Hindlimb muscle (tissue), 1 donor: ENCODE measurements around the gene MYBL2. TPM values are rescaled to one million over a fixed set of nuclear protein-coding genes. Genes with fewer than 3 reads are reported as not detected.

Experiments
- DNase-seq: peaks from one replicate; pipeline ENCODE4 v3.0.0-alpha.2; 2013
- polyA plus RNA-seq: library from polyadenylated mRNA; unstranded; fragments of 120-200 nt; gene quantifications from one replicate; pipeline ENCODE4 v1.2.1, GENCODE V29; 2013; ENCODE audit not compliant: insufficient read length

Gene MYBL2
- polyA plus RNA-seq, 1 donor = 12.8 TPM

DNA sequence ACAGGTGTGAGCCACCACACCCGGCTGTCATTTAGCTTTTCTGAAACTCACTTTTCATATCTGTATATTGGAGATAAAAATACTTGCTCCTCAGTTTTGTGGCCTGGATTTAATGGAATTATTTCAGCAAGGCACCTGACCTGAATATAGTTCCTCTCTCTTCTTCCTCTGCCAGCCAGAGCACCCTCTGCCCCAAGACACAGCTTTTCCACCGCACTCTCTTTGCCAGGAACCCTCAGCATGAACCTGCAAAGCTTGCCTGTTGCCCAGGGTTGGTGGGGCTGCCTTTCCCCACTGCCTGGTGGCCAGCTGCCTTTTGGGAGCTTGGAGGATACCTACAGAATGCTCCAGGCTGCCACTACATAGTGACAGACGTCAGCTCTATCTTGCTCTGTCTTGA is 56.8 kb downstream of the MYBL2 start:
- no peak for DNase-seq

DNA sequence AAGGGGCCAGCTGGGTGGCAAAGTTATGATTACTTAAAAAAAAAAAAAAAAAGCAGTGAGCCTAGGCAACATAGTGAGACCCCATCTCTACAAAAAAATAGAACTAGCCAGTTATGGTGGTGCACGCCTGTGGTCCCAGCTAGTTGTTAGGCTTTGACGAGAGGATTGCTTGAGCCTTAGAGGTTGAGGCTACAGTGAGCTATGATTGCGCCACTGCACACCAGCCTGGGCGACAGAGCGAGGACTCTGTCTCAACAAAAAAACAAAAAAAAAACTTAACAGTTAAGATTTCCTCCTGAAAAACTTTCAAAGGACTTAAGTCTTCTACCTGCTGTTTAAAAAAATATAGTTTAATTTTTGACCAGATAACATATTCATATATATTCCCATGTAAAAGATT is 57.5 kb downstream of the MYBL2 start:
- DNase-seq = no peak

DNA sequence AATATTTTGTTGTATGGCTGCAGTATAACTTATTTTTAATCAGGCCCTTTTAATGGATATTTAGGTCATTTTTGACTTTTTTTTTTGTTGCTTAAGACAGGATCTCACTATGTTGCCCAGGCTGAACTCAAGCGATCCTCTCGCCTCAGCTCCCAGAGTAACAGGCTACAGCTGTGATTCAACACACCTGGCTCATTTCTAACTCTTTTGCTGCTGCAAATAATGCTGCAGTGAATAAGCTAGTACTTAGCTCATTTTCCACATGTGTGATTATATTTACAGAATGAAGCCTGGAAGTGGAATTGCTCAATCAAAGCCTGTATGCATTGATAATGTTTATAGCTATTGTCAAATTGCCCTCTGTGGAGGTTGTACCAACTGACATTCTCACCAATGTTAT is 58.8 kb downstream of the MYBL2 start:
- no peak for DNase-seq

DNA sequence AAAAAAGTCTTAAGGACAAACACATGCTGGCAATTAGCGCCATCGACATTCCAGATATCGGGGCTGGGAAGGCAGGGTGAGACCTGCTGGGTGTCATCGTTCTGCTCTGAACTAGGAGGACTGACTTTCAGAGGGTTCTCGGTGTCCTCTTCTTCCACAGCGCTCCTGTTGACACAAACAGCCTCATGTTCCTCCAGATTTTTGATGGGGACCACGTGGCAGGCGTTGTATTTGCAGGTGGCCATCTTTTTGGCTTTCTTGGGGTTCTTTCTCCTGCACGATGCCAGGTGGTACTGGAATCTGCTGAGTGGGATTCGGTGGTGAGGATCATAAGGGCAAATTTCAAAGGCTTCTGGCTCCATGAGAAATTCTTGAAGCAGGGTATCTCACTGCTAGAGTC is 59.4 kb downstream of the MYBL2 start:
- DNase-seq = no peak

DNA sequence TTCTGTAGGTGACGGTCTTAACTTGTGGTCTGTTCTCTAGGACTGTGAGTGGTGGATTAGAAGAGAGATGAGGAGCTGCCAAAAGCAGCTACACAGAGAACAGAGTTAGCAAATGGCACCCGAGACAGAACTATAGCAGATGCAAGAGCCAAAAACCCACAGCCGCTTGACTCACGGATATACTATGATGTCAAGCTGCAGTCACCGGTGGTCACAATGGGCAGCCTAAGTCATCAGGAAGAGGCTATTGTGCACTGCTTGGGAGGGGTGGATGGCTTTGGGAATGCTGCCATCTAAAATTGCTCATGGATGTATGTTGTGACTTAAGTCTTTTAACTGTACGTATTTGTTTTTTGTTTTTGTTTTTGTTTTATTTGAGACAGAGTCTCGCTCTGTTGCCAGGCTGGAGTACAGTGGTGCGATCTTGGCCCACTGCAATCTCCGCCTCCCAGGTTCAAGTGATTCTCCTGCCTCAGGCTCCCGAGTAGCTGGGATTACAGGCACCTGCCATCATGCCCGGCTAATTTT is 60.0 kb downstream of the MYBL2 start, which contains the start of gene GTSF1L:
GTSF1L (minus strand) TSS at position 192 of the 528 bp plus-strand sequence. CDS start 308 bp downstream, outside the sequence.
- DNase-seq = no peak

DNA sequence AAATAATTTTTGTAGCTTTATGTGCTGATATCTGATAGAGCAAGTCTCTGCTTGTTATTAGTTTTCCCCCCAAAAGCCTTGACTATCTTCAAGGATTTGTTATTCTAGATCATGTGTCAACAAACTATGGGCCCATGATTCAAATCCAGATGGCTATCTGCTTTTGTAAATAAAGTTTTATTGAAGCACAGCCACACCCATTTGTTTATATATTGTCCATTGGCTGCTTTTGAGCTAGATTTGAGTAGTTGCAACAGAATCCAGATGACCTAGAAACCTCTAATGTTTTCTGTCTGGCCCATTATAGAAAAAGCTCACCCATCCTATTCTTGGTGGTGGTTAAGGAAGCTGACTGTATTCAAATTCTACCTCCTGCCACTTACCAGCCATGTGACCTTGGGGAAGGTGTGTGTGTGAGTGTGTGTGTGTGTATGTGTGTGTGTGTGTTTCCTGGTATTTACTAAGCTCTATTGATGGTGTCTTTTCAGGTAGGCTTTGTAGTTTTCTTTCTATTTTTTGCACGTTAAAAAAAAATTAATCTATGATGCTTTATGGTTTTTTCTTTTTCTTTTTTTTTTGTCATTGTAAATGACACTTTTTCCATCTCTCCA is 61.2 kb downstream of the MYBL2 start:
- no peak for DNase-seq

DNA sequence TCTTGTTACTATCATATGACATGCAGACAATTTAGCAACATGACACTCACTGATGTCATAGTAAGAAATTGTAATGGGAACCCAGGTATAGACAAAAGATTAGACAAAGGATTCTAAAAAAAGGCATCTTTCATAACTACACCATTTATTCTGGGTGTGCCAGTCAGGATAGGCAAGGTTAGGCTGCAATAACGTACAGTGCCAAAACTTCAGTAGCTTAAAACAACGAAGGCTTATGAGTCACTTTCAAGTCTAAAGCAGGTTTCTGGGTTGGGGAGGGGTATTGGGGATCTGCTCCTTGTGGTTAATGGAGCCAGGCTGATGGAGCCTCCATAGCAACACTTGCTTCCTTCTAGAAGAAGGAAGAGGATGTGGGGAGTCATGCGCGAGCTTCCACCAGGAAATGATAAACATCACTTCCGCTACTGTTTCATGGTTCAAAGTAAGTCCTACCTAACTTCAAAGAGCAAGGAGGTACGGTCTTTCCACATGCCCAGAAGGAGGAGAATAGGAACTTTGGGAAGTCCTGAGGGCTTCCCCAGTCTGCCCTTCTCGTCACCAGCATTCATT is 61.9 kb downstream of the MYBL2 start:
- no peak for DNase-seq

DNA sequence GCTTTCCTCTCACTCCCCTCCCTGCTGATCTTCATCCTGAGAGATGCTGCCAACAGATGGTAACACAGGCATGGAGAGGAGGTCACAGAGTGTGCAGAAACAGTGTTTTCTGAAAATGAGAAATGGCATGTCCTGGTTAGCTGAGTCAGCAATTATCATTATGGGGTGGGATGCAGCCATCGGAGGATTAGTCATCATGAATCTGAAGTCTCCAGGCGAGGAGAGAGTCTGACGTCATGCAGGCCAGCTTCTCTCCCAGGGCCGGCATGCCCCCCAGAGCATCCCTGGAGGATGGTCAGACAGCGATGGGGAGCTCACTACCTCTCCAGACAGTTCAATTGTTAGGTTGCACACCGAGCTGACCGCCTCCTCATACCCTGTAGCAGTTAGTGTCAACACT is 64.6 kb downstream of the MYBL2 start:
- no peak for DNase-seq

DNA sequence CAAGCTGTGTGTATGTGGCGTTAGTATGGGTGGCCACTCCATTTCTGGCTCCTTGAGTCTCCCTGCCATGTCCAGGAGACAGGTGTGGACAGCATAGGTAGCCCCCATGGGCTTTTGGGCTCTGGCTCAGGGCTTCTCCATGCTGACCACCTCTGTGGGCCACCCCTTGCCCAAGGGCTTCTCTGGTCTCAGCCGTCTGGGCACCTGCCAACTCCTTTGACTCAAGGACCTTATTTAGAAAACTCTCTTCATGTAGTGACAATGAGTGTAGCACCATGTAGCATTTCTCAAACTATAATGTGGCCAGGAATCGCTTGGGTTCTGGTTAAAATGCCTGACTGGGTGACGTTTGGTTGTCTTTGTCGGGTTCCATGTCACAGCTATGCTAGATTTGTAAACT is 65.0 kb downstream of the MYBL2 start:
- no peak for DNase-seq

DNA sequence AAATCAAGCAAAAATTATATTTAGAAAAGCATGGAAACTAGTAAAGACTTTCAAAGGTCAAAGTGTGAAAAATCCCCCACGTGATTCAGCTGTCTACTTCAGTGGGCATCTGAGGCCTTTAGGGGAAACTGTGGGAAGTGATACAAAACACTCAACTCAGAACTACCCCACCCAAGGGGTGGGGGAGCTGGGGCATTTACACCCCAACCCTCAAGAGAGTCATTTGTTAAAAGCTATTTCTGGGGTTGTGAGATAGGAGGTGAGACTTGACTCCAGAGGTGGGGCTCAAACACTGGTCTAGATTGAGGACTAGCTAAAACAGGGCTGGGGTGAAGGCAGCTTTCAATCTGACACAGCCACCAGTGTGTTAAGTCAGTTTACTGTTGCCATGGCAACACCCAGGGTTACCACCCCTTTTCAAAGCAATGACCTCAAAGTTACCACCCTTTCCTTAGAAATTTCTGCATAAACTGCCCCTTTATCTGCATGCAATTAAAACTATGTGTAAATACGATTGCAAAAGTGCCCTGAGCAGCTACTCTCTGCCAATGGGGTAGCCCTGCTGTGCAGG is 69.8 kb downstream of the MYBL2 start:
- DNase-seq = no peak

DNA sequence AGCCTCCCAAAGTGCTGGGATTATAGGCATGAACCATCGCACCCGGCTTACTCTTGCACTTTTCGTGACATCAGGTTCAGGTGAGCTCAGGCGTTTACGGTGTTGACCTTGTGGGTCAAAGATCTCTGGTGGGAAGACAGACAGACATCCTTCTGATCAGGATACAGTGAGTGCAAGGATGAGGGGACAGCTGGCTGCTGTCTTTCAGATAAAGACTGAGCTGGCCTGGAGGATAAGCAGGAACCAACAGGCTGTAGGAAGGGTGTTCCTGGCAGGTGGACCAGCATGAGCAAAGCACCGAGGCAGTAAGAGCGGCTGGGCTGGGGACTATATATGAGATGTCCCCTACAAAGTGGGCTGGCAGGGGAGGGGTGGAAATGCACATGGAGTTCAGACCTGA is 71.0 kb downstream of the MYBL2 start:
- no peak for DNase-seq

DNA sequence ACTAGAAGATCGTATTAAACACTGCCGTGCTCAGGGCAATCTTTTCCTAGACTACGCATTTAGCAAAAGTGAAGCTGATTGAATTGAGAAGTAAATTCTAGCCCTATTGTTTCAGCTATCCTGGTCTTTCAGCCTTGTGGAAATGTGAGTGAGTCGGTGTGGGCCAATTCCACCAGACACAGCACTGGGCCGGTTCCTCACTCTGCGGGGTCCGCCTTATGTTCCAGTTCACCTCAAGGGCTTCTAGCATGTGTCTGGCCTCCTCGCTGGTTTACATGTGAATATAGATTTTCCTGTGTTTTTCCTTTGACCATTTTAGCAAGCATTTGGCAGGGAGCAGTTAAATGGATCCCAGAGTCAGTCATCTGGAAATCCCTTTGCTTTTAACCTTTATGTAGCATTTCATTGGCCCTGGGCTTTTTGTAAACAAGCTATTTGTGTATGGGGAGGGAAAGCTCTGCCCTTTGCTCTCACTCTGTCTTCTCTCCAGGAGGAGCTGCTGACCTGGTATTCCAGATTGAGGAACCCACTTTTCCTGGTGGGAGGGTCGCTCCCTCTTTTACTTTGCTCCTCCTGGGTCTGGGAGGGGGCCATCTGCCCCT is 72.3 kb downstream of the MYBL2 start:
- no peak for DNase-seq

DNA sequence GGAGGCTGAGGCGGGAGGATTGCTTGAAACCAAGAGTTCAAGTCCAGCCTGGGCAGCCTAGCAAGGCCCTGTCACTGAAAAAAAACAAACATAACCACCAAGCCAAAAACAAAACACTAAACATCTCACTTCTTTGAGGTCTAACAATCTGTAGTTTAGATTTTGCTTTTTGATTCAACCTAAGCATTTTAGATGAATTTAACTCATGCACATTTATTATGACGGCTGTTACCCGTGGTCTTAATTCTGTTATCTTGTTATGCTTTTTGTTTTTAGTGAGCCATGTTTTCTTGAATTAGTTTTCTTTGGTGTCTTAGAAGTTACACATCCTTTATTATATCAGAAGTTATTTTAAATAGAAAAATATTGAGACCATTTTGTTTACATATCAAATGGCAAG is 73.7 kb downstream of the MYBL2 start:
- DNase-seq = no peak

DNA sequence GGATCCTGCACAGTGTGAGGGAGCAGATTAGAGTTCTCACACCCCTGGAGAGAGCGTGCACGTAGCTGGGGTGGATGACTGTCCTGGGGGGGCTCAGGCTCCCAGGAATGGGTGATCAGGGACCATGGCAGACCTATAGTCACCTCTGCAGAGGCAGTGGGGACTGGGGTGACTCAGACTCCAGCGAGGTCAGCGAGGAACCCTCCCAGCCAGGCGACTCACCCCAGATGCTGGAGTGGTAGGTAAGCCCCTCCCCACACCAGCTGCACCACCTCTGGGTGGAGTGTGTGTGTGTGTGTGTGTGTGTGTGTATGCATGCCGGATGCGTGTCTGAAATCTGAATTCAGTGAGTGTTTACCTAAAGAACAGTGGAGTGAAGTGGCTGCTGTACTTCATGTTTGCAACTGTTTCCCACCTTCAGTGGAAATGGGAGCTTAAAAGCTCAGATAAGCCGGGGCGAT is 77.3 kb downstream of the MYBL2 start:
- DNase-seq = no peak

DNA sequence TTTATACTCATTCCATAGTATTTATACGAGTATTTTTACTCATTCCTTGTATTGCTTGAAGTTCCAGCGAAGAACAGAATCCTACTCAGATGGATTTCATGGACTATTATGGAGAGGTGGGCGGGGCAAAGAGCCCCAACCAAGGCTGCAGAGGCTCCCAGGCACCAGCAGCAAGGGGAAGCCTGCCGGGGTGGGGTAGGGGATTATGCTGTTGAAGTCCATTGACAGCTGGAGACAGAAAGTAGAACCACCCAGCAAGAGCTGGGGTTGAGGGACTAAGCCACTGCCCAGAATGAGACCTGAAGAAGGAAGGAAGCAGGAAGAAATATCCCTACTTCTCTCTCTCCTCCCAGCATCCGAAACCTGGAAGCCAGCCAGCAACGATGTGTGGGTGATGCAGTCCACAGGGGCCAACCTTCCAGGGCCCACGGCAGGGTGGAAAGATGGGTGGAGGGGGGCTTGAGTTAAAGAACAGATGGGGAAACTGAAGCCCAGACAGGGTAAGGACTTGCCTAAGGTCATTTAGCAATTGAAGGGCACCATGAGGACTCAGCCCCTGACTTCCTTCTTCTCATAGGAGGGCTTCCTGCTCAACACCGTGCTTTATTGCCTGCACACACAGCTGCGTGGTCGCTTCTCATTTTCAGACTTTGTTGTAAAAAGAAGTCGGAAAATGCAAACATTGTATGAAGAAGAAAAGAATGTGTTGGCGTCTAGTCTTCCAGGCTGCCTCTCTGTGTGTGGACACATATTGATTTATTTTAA is 78.2 kb downstream of the MYBL2 start:
- no peak for DNase-seq

DNA sequence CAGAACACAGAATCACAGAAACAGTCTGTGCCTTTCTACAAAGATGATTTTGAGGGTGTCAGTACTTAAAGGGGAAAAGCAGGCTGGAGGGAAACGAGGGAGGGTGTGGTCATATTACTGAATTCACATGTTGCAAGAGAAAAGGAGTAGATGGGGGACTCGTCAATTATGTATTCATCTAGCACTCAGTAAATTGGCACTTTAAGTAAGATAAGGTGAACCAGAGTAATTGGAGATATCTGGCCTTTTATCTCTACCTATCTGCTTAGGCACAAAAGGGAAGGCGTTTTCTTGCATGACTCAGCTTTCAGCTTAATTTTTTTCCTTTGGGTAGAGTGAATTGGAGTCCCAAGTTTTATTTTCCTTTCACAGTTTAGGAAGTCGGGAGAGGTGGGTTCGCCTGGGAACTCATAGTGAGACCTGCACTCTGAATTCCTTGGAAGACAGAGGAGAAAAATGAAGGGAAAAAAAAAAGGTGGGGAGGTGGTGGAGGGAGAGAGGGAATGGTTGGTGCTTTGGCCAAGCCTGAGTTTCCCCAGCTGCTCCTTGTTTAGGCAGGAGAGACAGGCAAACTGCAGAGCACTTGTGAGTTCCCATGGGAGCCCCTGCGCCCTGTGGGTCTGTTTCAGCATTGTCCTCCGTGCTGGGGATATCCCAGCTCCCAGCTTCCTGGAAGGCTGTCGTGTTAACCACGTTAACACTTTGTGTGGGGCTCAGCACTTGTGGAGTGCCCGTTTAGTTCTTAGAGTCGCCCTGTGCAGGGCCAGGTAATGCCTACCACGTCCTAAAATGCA is 79.6 kb downstream of the MYBL2 start:
- DNase-seq = no peak

DNA sequence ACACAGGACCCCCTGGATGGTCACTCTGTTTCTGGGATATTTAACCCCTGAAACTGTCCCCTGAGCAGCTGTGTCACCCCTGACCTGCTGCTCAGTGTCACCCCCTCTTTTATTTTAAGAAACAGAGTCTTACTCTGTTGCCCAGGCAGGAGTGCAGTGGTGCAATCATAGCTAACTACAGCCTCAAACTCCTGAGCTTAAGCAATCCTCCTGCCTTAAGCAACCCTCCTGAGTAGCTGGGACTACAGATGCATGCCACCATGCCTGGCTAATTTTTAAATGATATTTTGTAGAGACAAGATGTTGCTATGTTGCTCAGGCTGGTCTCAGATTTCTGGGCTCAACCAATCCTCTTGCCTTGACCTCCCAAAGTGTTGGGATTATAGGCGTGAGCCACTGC is 81.4 kb downstream of the MYBL2 start:
- DNase-seq = no peak

DNA sequence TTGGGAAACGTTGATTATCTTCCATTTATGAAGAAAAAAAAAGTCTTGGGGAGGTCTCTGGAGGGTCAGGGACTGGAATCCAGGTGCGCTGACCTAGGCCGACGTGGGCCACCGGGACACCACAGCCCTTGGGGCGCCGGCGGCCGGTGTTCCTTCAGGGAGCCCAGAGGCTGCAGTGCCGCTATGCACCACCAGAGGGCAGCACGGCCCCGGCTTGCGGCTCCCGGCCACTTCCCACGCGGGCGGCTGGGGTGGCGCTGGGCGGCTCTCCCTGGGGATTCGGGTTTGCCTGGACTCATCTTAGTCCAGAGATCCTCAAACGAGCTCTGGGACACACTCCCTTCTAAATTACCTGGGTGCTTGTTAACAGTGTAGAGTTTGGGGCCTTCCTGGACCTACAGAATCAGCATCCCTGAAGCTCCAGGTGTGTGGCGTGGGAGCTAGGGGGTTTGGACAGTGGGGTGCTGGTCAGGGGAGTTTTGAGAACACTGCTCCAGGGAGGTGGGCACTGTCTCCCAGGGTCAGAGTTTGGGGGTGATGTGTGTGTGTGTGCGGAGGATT is 82.9 kb downstream of the MYBL2 start:
- DNase-seq = peak; percentile 34

DNA sequence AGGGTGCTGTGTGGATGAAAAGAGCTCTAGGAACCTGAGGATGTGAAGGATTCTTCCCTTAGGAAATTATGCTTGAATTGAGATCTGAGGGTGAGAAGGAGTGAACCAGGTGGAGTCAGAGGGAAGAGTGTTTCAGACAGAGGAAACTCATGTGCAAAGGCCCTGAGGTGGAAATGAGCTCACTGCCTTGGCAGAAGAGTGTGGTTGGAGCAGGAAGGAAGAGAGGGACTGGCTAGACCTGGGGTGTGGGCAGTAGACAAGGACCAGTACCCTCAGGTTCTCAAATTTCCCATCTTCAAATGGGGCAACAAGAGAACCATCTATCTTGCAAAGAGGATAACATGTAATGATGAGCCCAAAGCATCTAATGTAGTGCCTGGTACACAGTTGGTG is 83.9 kb downstream of the MYBL2 start:
- DNase-seq = no peak

DNA sequence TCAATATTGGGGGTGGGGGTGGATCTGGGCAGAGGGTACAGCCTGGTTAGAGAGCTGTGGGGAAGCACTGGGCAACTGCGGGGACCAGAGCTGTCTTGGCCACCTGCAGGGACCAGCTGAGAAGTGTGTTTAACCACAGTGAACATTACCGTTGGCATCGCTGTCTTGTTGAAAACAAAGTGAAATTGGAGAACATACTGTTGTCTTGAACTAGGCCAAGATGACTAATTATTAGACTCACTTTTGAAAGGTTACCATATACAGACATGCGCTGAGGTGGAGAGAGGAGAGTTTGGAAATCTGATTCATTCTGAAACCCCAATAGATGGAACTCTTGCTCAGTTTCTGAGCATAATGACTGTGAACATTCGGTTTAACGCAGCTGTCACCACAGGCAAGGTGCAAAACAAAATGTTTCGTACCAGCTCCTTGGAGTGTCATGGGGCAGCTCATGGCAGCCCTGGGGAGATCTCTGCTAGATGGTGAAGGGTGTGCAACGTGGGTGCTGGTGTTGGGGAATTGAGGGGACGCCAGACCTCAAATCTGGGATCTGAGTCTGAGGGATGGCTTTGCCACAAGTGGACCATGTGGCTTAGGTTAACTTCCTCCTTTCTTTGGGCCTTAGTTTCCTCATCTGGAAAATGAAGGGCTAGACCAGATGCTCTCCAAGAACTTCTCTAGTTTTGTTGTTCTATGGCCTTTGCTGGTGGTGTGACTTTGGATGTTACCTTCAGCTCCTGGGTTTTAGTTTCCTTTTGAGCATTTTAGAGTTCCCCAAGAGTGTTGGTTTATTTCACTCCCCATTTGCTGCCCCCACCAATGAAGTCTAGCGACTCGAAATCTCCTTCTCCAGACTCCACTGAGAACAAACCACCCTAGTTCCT is 84.5 kb downstream of the MYBL2 start:
- no peak for DNase-seq

DNA sequence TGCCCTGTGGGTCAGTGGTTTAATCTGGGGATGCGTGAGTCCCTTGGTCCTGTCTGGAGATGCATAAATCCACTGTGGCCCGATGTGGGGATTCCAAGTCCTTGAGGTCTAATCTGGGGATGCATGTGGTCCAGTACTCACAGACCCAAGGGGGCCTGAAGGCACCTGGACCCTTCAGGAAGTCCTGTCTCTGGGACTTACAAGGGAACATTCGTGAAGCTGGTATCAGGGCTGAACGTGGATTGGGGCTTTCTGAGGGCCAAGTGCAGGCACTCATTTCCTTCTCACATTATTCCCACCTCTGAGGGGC is 85.1 kb downstream of the MYBL2 start:
- DNase-seq = no peak
